Activated CD8-positive, alpha-beta memory T cell treated with anti-CD3 and anti-CD28 coated beads, Interleukin-2, amount 50 U/mL, for 48 hours (primary cell): ENCODE measurements around the gene KATNIP.
"Not testable (repeated sequence)": the region's sequence is repeated elsewhere in the genome, so short reads cannot be mapped to it uniquely, and the experiment has no call there.

Source experiments
- DNase-seq: peaks from one replicate; pipeline ENCODE4 v3.0.0-alpha.2; 2020

Gene KATNIP

DNA sequence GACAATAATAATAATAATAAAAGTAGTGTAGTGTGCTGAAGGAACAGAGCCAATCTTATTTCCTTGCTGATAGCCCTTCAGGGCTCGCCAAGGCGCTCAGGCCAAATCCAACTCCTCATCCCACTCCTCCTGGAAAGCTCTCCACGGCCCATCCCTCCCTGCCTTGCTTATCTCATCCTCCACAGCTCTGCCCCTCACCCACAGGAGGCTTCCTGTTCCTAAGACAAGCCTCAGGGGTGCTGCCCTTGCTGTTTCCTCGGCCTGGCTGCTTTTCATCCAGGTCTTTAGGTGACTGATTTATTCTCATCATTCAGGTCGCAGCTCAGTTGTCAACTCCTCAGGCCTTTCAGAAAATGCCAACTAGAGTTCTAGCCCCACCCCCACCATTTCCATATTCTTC, 11.4 kb upstream of the KATNIP start:
- DNase-seq, result no peak

DNA sequence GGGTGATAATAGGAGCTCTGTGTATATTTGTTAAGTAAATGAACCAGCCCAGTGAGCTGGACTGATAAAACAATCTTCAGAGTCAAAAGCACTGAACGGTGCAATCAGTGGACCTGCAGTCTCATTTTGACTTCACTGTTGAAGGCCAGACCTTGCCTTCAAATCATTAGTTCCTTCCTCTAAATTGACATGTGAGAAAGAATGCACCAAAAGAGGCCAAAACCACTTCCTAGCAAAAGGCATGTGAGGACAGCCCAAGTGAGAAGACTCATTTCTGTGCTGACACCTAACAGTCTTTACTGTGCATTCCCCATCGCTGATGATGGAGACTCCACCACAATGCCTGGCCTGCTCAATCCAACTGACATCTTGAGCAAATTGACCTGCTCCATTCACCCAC, 10.8 kb upstream of the KATNIP start:
- DNase-seq, result no peak

GRCh38 chr16:27539636-27540035, 10.3 kb upstream of the KATNIP start:
- no peak for DNase-seq

DNA sequence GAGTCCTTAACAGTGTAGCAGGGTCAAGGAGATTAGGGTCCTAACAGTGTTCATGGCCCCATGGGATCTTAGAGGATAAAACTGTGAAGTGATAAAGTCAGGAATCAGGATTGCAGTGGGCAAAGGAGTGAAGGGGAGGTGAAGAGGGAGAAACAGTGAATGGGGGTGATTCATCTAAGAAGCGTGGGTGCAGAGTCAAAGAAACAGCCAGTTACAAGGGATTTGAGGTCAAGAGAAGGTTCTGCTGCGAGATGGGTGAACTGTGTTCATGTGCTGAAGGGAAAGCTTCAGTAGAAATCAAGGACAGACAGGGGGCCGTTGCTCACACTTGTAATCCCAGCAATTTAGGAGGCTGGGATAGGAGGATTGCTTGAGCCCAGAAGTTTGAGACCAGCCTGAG, 6.1 kb upstream of the KATNIP start:
- DNase-seq, result no peak

GRCh38 chr16:27544671-27545070, 5.3 kb upstream of the KATNIP start:
- DNase-seq, result no peak

GRCh38 chr16:27547134-27547533, 2.8 kb upstream of the KATNIP start:
- DNase-seq, result no peak

- no peak for DNase-seq
These were observed 2.1 kb upstream of the KATNIP start for GRCh38 chr16:27547851-27548250.

GRCh38 chr16:27549464-27549745, 539 bp upstream of the KATNIP start:
- DNase-seq, result no peak

GRCh38 chr16:27550582-27550920, 607 bp downstream of the KATNIP start:
- DNase-seq, result no peak

- no peak for DNase-seq
These were observed 1.1 kb downstream of the KATNIP start for GRCh38 chr16:27551036-27551435.

- DNase-seq, result no peak
These were observed 6.5 kb downstream of the KATNIP start for GRCh38 chr16:27556471-27556870.

DNA sequence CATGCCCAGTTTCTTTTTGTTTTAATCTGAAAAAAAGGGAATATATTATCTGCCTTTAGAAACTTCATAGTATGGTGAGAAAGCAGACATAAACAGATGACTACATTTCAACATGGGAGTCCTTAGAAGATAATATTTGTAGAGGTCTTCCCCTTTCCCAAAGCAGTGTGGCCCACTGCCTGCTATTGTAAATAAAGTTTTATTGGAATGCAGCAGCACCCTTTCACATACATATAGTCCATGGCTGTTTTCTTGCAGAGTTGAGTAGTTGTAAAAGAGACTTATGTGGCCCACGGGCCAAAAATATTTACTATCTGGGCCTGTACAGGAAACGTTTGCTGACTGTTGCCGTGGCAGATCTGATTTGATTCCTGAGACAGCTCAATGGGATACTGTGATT, 8.5 kb downstream of the KATNIP start:
- DNase-seq, result no peak

DNA sequence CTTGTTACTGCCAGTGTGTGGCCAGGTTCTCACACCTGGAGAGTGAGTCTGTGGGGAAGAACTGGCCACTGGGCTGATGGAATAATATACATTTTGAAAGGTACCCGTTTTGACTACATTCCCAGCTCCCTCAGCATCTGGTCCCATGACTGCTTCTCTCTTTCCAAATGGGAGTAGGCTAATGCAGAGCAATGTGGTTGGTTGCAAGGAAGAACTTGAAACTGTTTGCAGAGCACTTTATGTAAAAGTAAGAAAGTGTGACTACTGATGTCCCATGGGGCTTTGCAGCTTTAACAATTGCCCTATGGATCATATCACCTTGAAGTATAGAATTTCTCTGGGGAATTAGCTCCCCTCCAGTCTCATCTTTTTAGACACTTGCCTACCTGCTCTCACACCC, 9.0 kb downstream of the KATNIP start:
- no peak for DNase-seq

DNA sequence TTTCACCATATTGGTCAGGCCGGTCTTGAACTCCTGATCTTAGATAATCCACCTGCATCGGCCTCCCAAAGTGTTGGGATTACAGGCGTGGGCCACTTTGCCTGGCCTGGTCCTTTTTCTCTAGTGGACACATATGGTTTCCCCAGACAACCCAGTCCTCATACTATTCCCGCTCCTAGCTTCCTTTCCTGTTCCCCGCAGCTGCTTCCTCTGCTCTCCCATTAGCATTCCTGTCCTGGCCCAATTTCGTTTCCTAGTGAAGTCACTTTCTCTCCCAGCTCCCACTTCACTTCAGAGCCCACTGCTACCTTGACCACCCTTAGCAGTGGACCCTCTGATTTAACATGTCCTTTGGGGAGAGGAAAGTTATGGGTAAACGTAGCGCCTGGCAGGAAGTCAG, 11.3 kb downstream of the KATNIP start:
- DNase-seq, result no peak

DNA sequence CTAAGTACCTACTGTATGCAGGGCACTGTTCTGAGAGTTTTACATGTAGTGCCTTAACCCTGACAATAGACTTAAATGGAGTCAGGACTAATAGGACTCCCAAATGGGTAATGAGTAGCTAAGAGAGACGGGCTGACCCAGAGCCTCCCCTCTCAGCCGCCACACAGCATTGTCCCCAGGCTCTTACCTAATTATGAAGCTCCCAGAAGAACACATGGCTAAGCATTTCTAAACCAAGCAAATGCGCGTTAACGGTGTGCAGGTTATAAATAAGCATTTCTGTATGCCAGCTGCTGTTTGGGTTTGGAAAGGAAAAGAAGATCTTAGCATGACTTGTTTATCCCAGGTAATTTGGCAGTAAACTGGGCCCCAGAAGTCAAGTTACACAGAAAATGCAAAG, 14.3 kb downstream of the KATNIP start:
- DNase-seq, result no peak

DNA sequence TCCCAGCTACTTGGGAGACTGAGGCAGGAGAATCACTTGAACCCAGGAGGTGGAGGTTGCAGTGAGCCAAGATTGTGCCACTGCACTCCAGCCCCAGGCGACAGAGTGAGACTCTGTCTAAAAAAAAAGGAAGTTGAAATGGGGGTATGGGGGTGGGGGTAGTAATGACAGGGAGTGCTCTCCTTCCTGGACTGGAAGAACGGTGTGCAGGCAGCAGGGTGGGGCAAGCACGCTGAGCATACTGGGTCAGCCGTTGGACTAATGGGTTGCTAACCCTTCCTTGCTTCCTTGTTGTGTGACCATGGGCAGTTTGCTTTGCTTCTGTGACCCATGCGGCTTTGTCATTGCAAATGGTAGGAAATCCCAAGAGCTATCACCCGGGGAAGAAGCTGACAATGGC, 16.5 kb downstream of the KATNIP start:
- no peak for DNase-seq

DNA sequence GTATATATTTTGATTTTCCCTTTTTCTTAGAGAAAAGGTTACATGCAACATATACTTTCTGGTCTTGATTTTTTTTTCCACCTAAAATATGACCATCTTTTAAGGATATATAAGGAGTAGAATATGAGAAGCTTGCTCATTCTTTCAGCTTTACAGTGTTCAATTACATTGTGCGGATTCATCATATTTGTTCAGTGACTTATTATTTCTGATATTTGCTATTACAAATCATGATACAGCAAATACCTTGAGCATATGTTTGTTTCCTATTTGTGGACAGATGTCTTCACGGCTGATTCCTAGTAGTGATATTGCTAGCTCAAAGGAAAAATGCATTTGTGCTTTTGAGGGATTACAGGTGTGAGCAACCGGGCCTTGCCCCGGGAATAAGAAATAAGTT, 18.1 kb downstream of the KATNIP start:
- DNase-seq, result no peak

DNA sequence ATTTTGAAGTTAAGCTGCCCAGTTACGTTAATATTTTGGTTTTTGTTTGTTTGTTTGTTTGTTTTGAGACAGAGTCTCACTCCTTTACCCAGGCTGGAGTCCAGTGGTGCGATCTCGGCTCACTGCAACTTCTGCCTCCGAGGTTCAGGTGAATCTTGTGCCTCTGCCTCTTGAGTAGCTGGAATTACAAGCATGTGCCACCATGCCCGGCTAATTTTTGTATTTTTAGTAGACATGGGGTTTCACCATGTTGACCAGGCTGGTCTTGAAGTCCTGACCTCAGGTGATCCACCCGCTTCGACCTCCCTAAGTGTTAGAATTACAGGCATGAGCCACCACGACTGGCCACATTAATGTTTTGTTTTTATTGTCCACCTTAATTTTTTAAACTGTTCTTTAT, 21.0 kb downstream of the KATNIP start:
- DNase-seq, result not testable (repeated sequence)

DNA sequence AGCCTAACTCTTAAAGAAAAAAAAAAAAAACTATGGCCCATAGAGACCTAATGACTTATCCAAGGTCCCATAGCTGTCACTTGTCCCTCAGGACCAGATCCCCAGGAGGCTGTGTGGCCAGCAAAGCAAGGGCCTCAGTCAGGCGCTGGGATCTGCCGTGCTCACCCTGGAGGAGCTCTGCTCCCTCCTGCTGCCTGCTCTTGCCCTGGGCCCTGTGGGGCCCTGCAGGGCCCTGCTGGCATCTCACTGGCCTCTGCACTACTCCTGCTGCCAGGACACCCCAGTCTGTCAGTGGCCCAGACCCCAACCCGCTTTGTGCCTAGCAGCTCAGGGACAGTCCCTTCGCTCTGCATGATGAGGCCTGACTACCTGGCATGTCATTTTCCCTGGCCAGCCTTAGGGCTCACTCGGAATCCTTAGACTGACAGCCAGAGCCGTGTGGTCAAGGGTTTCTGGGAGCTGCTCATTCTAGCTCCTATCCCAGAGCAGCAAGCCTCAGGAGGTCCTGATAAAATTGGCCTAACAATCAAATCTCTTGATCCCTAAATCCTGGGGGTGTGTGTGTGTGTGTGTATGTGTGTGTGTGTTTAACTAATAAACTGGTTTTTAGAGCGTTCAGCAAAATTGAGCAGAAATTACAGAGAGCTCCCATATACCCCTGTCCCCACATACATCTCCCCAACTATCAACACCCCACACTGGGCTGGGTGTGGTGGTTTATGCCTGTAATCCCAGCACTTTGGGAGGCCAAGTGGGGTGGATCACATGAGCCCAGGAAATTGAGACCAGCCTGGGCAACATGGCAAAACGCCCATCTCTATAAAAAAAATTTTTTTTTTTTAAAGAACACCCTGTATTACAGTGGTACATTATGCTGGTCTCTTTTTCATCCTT, 21.7 kb downstream of the KATNIP start:
- no peak for DNase-seq

- DNase-seq, result no peak
These were observed 22.8 kb downstream of the KATNIP start for GRCh38 chr16:27572711-27573110.

GRCh38 chr16:27576729-27577128, 26.8 kb downstream of the KATNIP start:
- DNase-seq, result no peak

- no peak for DNase-seq
These were observed 29.4 kb downstream of the KATNIP start for GRCh38 chr16:27579087-27579980.

DNA sequence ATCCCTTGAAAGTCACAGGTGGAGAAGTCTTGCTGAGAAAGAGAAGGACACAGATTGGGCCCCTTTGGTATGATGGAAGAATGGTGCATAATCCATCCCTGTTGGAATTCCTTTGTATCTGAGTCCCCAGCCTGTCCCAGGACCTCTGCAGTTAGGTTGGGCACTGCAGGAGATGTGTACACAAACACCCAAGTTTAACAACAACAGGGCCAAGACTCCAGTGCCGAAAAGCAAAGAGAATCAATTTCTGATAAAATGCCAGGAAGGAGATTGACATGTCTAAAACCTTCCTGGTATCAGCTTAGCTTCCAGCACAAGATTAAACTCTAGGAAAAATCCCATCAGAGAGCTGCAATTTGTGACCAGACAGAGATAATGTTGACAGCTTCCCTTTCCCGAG, 32.9 kb downstream of the KATNIP start:
- no peak for DNase-seq

DNA sequence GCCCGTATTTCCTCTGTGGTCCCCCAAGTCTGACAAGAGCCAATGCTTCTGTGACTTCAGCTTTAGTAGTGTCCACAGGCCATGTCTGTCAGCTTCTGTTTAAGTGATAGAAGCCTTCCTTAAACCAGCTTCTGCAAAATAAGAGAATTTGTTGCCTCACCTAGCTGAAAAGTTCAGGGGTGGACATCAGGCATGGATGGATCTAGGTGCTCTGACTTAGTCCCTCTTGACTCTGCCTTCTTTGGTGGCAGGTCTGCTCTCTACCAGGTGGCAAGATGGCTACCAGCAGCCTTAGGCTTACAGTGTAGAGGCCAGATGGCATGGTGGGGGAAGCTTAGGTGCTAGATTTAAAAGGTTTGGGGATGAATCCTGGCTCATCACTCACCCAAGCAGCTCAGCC, 33.7 kb downstream of the KATNIP start:
- no peak for DNase-seq

DNA sequence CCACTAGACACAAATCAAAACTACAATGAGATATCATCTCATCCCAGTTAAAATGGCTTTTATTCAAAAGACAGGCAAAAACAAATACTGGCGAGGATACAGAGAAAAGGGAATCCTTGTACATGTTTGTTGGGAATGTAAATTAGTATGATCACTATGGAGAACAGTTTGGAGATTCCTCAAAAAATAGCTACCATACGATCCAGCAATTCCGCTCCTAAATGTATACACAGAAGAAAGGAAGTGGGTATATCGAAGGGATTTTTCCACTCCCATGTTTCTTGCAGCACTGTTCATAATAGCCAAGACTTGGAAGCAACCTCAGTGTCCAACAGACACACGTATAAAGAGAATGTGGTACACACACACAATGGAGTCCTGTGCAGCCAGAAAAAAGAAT, 35.3 kb downstream of the KATNIP start:
- DNase-seq, result no peak
